GM21526 (cell line): ENCODE data around the gene IFNGR1.

ENCODE experiments used
- ATAC-seq: cut with Tn5 transposase; IDR thresholded peaks from one replicate; pipeline ENCODE4 v1.9.1; 2021; ENCODE audit warnings: moderate library complexity; ENCODE audit not compliant: unreplicated experiment, low FRiP score

The IFNGR1 gene

GRCh38 chr6:137159912-137160311, 59.3 kb downstream of the IFNGR1 start:
- no peak for ATAC-seq

GRCh38 chr6:137157601-137158000, 61.6 kb downstream of the IFNGR1 start:
- ATAC-seq = no peak

- ATAC-seq = no peak
Measured at GRCh38 chr6:137156650-137157049, 62.5 kb downstream of the IFNGR1 start.

GRCh38 chr6:137155830-137156229, 63.4 kb downstream of the IFNGR1 start:
- no peak for ATAC-seq

GRCh38 chr6:137150072-137150471, 69.1 kb downstream of the IFNGR1 start:
- no peak for ATAC-seq

- no peak for ATAC-seq
Measured at GRCh38 chr6:137149035-137149393, 70.2 kb downstream of the IFNGR1 start.

- ATAC-seq = no peak
Measured at GRCh38 chr6:137148306-137149034, 70.7 kb downstream of the IFNGR1 start.
